Measurements from ENCODE around the gene C19orf85.

- TF ChIP-seq CTCF (IDR thresholded peaks at IDR 0.05; ENCODE audit: low read depth, low read length) = no peak
- TF ChIP-seq EZH2phosphoT487 (IDR thresholded peaks at IDR 0.05; ENCODE audit: low read depth) = no peak
Measured at GRCh38 chr19:55451965-55452748, 12.4 kb downstream of the C19orf85 start.
